LoVo (cell line): ENCODE data around the gene LAMA4.
A peak's percentile ranks its signal among the peaks of the same experiment; 100 is the strongest.
"Not testable (repeated sequence)": the region's sequence is repeated elsewhere in the genome, so short reads cannot be mapped to it uniquely, and the experiment has no call there.

Experiments used
- DNase-seq: peaks from one replicate; pipeline ENCODE4 v3.0.0-alpha.2; 2016; ENCODE audit warnings: low spot score

Gene LAMA4

GRCh38 chr6:112144145-112144926 is 110.0 kb downstream of the LAMA4 start:
- DNase-seq: no peak

GRCh38 chr6:112141707-112142106 is 112.7 kb downstream of the LAMA4 start:
- no peak for DNase-seq

GRCh38 chr6:112139052-112139451 is 115.3 kb downstream of the LAMA4 start:
- DNase-seq: no peak

- DNase-seq: no peak
These were observed 123.5 kb downstream of the LAMA4 start for GRCh38 chr6:112130878-112131277.

DNA sequence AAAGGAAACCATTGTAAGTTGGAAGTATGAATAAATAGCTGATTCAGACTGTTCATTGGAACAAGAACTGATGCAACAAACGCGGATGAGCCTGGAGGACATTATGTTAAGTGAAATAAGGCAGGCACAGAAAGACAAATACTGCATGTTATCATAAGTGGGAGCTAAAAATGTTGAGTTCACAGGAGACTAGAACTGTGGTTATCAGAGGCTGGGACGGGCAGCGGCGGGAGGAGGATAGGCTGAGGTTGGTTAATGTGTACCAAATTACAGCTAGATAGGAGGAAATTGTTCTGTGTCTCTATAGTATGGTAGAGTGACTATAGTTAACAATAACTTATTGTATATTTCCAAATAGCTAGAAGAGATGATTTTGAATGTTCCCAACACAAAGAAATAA is 126.2 kb downstream of the LAMA4 start:
- no peak for DNase-seq

DNA sequence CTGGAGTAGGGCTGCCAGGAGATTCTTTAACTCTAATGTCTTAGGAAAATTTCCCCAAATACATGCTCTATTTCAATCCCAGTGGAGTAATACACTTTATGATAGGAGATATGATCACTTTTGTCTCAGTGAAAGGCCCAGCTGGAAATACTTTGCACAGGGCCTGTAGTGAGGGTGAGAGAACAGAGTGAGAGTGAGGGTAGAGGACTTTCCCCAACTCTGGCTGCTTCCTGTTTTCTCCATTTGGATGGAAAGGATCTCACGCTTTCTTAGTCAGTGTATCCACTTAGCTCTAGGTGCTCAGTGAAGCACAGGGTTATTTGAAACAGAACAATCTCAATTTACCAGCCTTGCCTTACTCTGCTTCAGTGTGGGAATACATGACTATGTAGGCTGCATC is 130.4 kb downstream of the LAMA4 start:
- no peak for DNase-seq

DNA sequence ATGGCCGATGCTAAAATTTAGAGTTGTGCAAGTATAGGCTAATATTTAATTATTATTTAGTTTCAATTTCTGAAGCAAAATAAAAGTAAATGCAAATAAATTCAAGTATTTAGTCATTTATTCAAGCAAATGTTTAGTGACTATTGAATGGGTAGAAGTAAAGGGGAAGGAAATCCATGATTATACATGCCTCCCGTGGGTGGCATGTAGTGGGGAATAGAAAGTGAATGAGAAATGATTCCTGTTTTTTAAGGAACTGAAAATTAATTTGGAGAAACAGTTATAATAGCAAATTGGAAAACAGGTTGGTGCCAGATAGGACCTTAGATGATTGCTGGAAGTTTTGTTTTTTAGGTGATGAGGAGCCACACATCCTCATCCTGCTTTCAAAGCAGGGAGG is 131.6 kb downstream of the LAMA4 start:
- DNase-seq: no peak

DNA sequence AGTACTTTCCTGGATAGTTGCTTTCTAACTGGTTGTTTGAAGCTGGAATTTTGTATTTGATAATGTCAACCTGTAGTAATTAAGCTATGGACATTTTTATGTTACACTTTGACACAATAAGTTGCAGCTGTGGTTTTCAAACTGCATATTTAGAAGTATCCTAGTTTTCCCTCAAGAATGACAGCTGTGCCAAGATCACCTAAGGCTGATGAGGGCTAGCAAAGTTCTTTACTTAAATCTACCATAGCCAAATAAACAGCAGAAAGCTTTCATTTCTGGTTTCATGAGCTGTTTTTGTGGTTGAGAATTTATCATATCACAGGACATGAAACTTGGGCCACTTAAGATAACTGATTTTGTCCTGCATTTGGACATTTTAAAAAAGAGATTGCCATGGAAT is 136.3 kb downstream of the LAMA4 start:
- no peak for DNase-seq

DNA sequence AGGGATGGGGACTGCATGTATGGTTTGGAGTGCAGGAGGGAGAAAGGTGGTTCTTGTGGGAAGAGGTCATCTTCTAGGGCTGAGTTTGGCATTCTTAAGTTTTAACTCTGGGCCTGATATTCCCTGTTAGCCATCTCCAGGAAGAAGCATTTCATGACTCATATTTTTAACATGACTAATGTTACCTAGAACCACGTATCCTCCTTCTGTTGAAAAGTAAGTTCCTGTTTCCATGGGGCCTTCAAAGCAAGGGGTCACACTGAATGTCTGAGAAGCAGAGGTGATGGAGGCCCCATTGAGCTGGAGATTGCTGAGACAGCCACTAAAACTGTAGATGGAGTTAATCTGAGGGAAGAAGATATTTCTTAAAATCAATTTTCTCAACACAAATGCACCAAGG is 136.8 kb downstream of the LAMA4 start:
- peak; percentile 2 for DNase-seq

DNA sequence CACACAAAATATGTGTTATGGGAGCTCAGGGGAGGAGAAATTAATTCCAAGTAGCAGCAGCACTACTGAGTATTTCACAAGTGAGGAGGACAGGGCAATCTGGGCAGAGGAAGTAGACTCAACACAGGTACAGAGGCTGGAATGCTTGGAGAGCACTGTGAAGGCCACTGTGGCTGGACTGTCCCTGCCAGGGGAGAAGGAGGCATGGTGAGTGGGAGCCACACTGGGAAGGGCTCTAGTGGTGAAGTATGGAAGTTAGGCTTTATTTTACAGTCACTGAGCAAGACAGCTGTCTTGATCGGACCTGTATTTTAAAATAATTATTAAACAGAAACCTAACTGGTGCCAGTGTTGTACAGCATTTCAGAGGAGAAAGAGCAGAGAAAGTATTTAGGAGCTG is 138.1 kb downstream of the LAMA4 start:
- DNase-seq: no peak

DNA sequence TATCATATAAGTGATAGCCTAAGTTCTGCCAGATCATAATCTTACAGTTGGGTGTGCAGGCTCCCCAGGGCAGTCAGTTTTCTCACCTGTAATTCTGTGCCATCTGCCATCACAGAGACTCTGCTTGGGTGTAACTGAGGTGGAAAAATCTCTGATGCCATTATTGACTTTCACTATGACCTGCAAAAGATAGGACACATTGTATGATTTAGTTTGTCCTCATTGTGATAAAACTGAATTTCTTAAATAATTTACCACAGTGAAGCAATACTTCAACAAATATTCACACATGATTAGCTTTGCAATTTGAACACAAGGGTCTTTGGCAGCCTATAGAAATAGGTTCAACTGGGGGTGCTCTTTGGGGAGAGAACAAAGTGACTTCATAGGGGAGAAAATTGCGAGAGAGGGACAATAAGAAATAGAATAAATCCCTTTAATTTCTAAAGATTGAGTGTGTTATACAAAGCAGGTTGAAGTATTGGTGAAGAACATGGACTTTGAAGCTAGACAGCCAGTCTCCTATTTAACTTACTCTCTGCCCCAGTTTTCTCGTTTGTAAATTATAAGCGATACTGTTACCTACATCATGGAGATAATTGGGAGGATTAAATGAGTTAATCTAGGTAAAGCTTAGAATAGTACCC is 139.7 kb downstream of the LAMA4 start:
- DNase-seq: no peak

DNA sequence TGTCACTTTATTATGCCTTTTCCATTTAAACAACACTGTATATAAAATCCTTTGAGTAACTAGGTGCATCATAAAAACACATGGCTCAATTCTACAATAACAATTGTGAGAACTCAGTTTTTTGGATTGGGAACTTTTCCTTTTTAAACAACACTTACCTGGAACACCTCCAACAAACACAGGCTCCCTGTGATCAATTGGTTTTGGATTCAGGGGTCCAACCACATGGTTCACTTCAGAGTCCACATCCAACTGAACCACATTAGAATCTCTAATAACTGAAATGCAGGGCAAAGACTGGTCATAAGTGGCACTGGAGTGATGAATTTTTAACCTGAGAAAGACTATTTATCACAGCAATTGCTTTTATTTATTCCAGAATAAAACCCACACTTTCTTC is 140.4 kb downstream of the LAMA4 start:
- DNase-seq: no peak

GRCh38 chr6:112113431-112113830 is 140.9 kb downstream of the LAMA4 start:
- DNase-seq: no peak

GRCh38 chr6:112109262-112109661 is 145.1 kb downstream of the LAMA4 start:
- DNase-seq: no peak

- no peak for DNase-seq
These were observed 147.8 kb downstream of the LAMA4 start for GRCh38 chr6:112106562-112106961.

- not testable (repeated sequence) for DNase-seq
These were observed 148.3 kb downstream of the LAMA4 start for GRCh38 chr6:112106026-112106425.

DNA sequence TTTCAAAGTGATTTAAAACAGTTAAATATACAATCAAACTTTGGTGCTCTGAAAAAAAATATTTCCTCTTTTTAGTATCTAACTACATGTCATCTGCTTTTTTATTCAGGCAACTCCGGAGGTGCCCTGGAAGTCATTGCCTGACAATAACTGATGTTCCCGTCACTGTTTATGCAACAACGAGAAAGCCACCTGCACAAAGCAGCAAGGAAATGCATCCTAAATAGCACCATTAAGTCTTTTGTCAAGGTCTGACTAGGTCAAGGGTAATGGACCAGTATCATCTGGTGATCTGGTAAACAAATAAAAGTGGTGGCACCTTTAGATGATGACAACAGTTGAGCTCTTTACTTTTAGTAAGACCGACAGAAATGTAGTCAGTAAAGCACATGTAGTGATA is 153.8 kb downstream of the LAMA4 start:
- no peak for DNase-seq

DNA sequence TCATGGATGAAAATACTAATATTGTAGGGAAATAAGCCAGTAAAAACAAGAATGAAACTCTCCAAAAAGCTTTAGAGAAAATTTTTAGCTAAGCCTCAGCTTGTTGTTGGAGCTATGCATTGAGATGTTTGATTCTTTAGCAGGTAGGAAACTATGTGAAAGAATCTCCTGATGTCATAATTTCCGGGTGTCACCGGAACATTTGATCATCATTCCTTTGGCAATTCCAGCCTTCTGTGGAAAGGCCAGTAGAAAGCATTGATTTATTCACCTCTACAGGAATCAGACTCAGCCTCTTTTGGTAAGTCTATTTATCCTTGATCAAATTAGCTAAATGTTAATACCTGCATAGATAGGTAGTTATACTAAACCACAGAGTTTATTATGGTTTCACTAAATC is 157.5 kb downstream of the LAMA4 start:
- DNase-seq: no peak

DNA sequence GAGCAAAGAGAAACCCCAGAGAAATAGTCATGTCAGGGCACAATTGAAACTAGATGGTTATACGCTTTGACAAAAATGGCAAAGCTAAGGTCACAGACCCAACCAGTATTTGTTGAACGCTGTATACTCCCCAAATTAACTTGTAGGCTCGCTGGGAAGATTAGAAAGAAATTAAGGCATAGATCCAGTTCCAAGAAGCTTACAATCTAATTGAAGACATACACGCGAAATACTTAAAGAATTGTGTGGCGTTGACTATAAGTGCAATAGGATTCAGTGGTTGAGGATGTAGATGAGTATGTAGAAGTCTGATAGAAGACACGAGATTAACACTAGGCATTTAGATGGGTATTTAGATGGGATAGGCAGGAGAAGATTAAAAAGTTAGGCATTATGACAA is 166.5 kb downstream of the LAMA4 start:
- no peak for DNase-seq

DNA sequence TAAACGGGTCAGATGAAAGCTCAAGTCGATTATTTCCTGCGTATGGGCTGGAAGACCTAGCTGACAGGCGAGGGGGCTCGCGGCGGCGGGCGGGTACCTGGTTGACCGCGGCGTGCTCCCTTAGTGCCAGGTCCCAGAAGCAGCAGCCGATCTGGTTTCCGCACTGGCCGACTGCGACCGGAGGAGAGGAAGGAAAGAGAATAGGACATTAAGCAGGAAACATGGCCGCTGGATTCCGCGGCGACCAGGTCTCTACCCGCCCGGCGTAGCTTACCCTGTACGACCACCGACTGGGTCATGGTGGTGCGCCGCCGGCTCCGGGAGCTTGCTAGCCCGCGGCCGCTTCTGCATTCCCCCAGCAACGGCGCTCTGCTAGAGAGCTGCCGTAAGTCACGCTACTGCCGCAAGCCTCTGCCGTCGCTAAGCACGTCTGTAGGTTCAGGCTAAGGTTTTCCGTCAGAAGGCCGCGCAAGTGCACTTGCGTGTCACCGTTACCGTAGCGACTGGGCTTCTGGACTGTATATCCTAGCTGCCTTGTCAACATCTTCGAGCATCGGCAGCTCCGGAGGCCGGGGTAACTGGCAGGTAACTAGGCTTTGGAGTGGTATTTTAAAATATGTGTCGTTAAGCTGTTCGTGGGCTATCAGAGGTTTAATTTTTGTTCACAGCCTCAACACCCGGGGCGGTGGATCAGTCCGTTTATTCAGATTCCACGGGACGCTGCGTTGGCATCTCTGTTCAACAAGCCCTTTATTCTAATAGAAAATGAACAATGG is 167.0 kb downstream of the LAMA4 start, which contains the start of the genes FAM229B and TUBE1:
Gene FAM229B, plus strand, starts transcription at position 456 of the 776 bp plus-strand sequence. CDS start 11,693 bp downstream, outside the sequence.
Gene TUBE1, minus strand, starts transcription at position 347 of the 776 bp plus-strand sequence. Its CDS starts 48 bp downstream, at position 299.
- peak; percentile 95 for DNase-seq

DNA sequence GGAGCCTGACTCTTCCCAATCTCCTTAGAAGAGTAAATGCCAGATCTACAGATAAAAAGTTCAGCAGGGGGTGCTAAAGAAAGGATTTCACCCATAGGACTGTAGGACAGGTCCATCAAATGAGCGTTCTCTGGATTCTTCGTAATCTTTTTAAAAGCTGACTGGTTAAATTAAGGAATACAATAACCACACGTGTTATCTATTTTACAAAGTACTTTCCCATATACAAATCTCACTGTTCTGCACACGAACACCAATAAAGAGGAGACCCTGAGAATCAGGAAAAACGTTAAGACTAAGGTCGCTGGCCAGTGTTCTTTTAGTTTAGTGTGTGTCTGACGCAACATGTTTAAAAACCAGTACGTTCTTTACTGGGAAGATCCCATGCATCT is 167.6 kb downstream of the LAMA4 start:
- DNase-seq: peak; percentile 69

GRCh38 chr6:112085286-112086065 is 168.9 kb downstream of the LAMA4 start:
- no peak for DNase-seq
